Measurements from ENCODE around the gene PPP3R1. TPM values are rescaled to one million over a fixed set of nuclear protein-coding genes. Genes with fewer than 3 reads are reported as not detected.

Gene PPP3R1
- total and polyA plus RNA-seq, 10 of the 15 experiments (the other 5 are each of a cell fraction or from before 2014, with no cell fraction given), result 1.5 to 61.0 (median 15.8) TPM

- H3K4me1 ChIP-seq (ENCODE audit: control insufficient read depth, insufficient read depth, low read length), result no peaks in the 10 kb centered on the region
- RAD21 ChIA-PET (ENCODE audit: unreplicated experiment), result no interaction called here
- H3K4me2 ChIP-seq (ENCODE audit: control insufficient read depth, insufficient read depth), result no peak overlapping the region
- no peaks in the 10 kb centered on the region for H3K27me3 ChIP-seq (replicated peaks in 1 of 2; ENCODE audit: control insufficient read depth in 2 of 2, insufficient read depth in 2 of 2, low read length in 1 of 2)
- in situ Hi-C loops (cut with MboI), result no loop called here
- no peak overlapping the region for H3K4me3 ChIP-seq
- FAIRE-seq, result no peak
- SMC1A ChIA-PET (ENCODE audit: uncharacterized antibody, unreplicated experiment), result interaction anchor here (1.2 to 2.3 kb wide), 2 partner anchors 74 to 152 kb away, joined by 4 to 9 read pairs; no protein-coding TSS in a partner anchor
- no TSS peak for BruUV-seq (replicated peaks)
- H2AFZ ChIP-seq (ENCODE audit: control insufficient read depth, low read depth, low read length), result no peak overlapping the region
- WGBS (ENCODE audit: insufficient coverage, insufficient replicate concordance, low lambda C conversion rate, missing lambda C conversion rate), result 65% methylated on average over 3 of the region's 3 CpGs
- no peak for DNase-seq (ENCODE audit: low read depth, low spot score)
- POLR2A ChIA-PET, result no interaction called here
- no peak overlapping the region for H3K27ac ChIP-seq (ENCODE audit: control insufficient read depth, insufficient read depth)
- H3K79me2 ChIP-seq (ENCODE audit: control insufficient read depth, insufficient read depth, low read length), result no peaks in the 10 kb centered on the region
- ATAC-seq, result no peak
- intact Hi-C loops (cut with micrococcal nuclease; ENCODE audit: unreplicated experiment), result no loop called here
- H3K9me3 ChIP-seq (replicated peaks; ENCODE audit: control insufficient read depth, insufficient read depth, low read length), result no peaks in the 10 kb centered on the region
- no peaks in the 10 kb centered on the region for H4K20me1 ChIP-seq (ENCODE audit: control insufficient read depth, insufficient read depth)
- TF ChIP-seq RELB (IDR thresholded peaks at IDR 0.05; ENCODE audit: low read depth) (no peak), RFX5 (IDR thresholded peaks at IDR 0.05; ENCODE audit: low read depth, low read length) (no peak), RB1 (IDR thresholded peaks at IDR 0.05; ENCODE audit: borderline replicate concordance) (no peak), MTA3 (IDR thresholded peaks at IDR 0.05; ENCODE audit: borderline replicate concordance, low read length) (no peak), BHLHE40 (IDR thresholded peaks at IDR 0.05; ENCODE audit: borderline replicate concordance in 1 of 2, low read depth in 2 of 2, low read length in 1 of 2) (no peak), SP1 (IDR thresholded peaks at IDR 0.05; ENCODE audit: low read depth, low read length) (no peak), JUNB (IDR thresholded peaks at IDR 0.05) (no peak), SMAD1 (IDR thresholded peaks at IDR 0.05; ENCODE audit: low read depth, partially characterized antibody) (no peak), ZNF207 (IDR thresholded peaks at IDR 0.05; ENCODE audit: borderline replicate concordance) (no peak), SUPT20H (IDR thresholded peaks at IDR 0.05; ENCODE audit: borderline replicate concordance, control insufficient read depth, low read depth, low read length) (no peak), NFYB (IDR thresholded peaks at IDR 0.05; ENCODE audit: insufficient read depth, low read depth, low read length) (no peak), MEF2A (IDR thresholded peaks at IDR 0.05; ENCODE audit: insufficient read depth, low read depth, low read length) (no peak), BMI1 (IDR thresholded peaks at IDR 0.05; ENCODE audit: borderline replicate concordance) (no peak), MXI1 (IDR thresholded peaks at IDR 0.05; ENCODE audit: low read depth, low read length) (no peak), PAX8 (IDR thresholded peaks at IDR 0.05) (no peak), SMAD5 (IDR thresholded peaks at IDR 0.05; ENCODE audit: low read depth) (no peak), FOXM1 (IDR thresholded peaks at IDR 0.05; ENCODE audit: low read depth, low read length) (no peak), BCL11A (IDR thresholded peaks at IDR 0.05; ENCODE audit: low read depth, low read length) (no peak), MAX (IDR thresholded peaks at IDR 0.05; ENCODE audit: low read depth, low read length) (no peak)
- CTCF ChIA-PET, result interaction anchor here (1.7 to 2.2 kb wide), 2 partner anchors 9 to 49 kb away, joined by 6 to 7 read pairs; no protein-coding TSS in a partner anchor
- no peaks in the 10 kb centered on the region for H3K36me3 ChIP-seq (ENCODE audit: control insufficient read depth in 2 of 2, insufficient read depth in 2 of 2, low read length in 1 of 2)
- no peak overlapping the region for H3K9ac ChIP-seq (ENCODE audit: control insufficient read depth, insufficient read depth, low read length)
These were observed 21.7 kb upstream of the PPP3R1 start for GRCh38 chr2:68274022-68274421.

Data from GM12878 (cell line).